Measurements from ENCODE around the gene PIM3. TPM values are rescaled to one million over a fixed set of nuclear protein-coding genes. Genes with fewer than 3 reads are reported as not detected.

The PIM3 gene
- polyA plus RNA-seq, 3 donors from 2014 or later, result 14.5 to 20.6 (median 15.8) TPM

DNA sequence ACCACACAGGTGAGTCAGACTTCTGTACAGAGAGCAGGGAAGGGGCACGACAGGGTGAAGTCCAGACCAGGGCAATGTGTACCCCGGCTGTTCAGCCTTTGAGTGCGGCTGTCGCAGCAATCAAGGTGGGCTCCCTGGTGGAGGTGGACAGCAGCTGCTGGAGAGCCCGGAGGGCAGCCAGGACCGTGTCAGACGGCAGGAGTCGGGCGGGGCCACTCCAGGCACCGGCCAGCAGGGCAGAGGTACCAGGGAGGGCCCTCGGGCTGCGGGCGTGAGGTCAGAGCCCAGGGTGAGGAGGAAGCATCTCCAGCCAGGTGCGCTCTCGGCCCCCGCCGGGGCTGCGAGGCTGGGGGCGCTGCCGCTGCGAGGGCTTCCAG, 802 bp upstream of the PIM3 start:
- Mint-ChIP-seq H3K9me3 (peaks cover 0 to 1% (median 0%) of the 10 kb centered on the region in 6 donors), H3K27ac (peak overlapping the region in 5 of 6 donors; percentile 40 to 86 (median 77)), H3K27me3 (ENCODE audit: low read depth in 3 of 3) (peaks cover 16 to 26% (median 17%) of the 10 kb centered on the region in 3 donors), H3K4me3 (peak overlapping the region; percentile 54 to 75 (median 69)), H3K4me1 (peaks cover 7 to 13% of the 10 kb centered on the region in 2 donors), H3K36me3 (peaks cover 0 to 6% (median 0%) of the 10 kb centered on the region in 3 donors)
- no peak for DNase-seq

- Mint-ChIP-seq H3K36me3 (peaks cover 0 to 6% (median 0%) of the 10 kb centered on the region in 3 donors), H3K27ac (peak overlapping the region; percentile 29 to 90 (median 79)), H3K4me1 (peaks cover 7 to 13% of the 10 kb centered on the region in 2 donors), H3K27me3 (ENCODE audit: low read depth in 3 of 3) (peaks cover 16 to 27% (median 17%) of the 10 kb centered on the region in 3 donors), H3K9me3 (peaks cover 0 to 1% (median 0%) of the 10 kb centered on the region in 6 donors), H3K4me3 (peak overlapping the region; percentile 79 to 85 (median 82))
- peak; percentile 56 to 61 (median 59) for DNase-seq
These were observed 531 bp downstream of the PIM3 start for GRCh38 chr22:49961005-49961600.

DNA sequence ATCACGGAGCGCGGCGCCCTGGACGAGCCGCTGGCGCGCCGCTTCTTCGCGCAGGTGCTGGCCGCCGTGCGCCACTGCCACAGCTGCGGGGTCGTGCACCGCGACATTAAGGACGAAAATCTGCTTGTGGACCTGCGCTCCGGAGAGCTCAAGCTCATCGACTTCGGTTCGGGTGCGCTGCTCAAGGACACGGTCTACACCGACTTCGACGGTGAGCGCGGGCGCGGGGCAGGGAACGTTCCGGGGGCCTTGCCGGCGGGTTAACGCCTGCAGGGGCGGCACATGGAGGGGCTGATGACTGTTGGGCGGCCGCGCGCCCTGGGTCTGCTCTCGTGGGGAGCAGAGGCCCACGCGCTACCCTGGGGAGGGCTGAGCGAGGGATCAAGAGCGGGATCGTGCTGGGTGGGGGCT, 1.0 kb downstream of the PIM3 start:
- Mint-ChIP-seq H3K9me3 (peaks cover 0 to 1% (median 0%) of the 10 kb centered on the region in 6 donors), H3K4me1 (peaks cover 7 to 13% of the 10 kb centered on the region in 2 donors), H3K4me3 (peak overlapping the region; percentile 79 to 85 (median 82)), H3K36me3 (peaks cover 0 to 6% (median 0%) of the 10 kb centered on the region in 3 donors), H3K27me3 (ENCODE audit: low read depth in 3 of 3) (peaks cover 16 to 27% (median 17%) of the 10 kb centered on the region in 3 donors), H3K27ac (peak overlapping the region; percentile 29 to 90 (median 79))
- DNase-seq, result no peak

- Mint-ChIP-seq H3K9me3 (peaks cover 0 to 1% (median 0%) of the 10 kb centered on the region in 6 donors), H3K36me3 (peaks cover 0 to 6% (median 0%) of the 10 kb centered on the region in 3 donors), H3K4me1 (peaks cover 7 to 13% of the 10 kb centered on the region in 2 donors), H3K4me3 (peak overlapping the region; percentile 79 to 85 (median 82)), H3K27me3 (ENCODE audit: low read depth in 3 of 3) (peaks cover 16 to 27% (median 16%) of the 10 kb centered on the region in 3 donors), H3K27ac (peak overlapping the region; percentile 29 to 90 (median 79))
- peak; percentile 57 to 63 (median 61) for DNase-seq
These were observed 1.6 kb downstream of the PIM3 start for GRCh38 chr22:49962012-49962750.

- Mint-ChIP-seq H3K27ac (peak overlapping the region in 4 of 6 donors; percentile 35 to 82 (median 64)), H3K36me3 (peaks cover 0 to 6% (median 0%) of the 10 kb centered on the region in 3 donors), H3K4me1 (peaks cover 7 to 13% of the 10 kb centered on the region in 2 donors), H3K9me3 (peaks cover 0 to 1% (median 0%) of the 10 kb centered on the region in 6 donors), H3K4me3 (peak overlapping the region; percentile 52 to 68 (median 59)), H3K27me3 (ENCODE audit: low read depth in 3 of 3) (peaks cover 16 to 31% (median 17%) of the 10 kb centered on the region in 3 donors)
- no peak for DNase-seq
These were observed 2.4 kb downstream of the PIM3 start for GRCh38 chr22:49962751-49963646.

- peaks cover 0 to 1% (median 0%) of the 10 kb centered on the region in 6 donors for H3K9me3 Mint-ChIP-seq
- peaks cover 0 to 6% (median 0%) of the 10 kb centered on the region in 3 donors for H3K36me3 Mint-ChIP-seq
- H3K27ac Mint-ChIP-seq, result peak overlapping the region in 4 of 6 donors; percentile 23 to 78 (median 62)
- H3K4me1 Mint-ChIP-seq, result peaks cover 7 to 13% of the 10 kb centered on the region in 2 donors
- peaks cover 16 to 32% (median 19%) of the 10 kb centered on the region in 3 donors for H3K27me3 Mint-ChIP-seq (ENCODE audit: low read depth in 3 of 3)
- peak overlapping the region; percentile 33 to 59 (median 47) for H3K4me3 Mint-ChIP-seq
- DNase-seq, result no peak
These were observed 3.1 kb downstream of the PIM3 start for GRCh38 chr22:49963647-49964026.

DNA sequence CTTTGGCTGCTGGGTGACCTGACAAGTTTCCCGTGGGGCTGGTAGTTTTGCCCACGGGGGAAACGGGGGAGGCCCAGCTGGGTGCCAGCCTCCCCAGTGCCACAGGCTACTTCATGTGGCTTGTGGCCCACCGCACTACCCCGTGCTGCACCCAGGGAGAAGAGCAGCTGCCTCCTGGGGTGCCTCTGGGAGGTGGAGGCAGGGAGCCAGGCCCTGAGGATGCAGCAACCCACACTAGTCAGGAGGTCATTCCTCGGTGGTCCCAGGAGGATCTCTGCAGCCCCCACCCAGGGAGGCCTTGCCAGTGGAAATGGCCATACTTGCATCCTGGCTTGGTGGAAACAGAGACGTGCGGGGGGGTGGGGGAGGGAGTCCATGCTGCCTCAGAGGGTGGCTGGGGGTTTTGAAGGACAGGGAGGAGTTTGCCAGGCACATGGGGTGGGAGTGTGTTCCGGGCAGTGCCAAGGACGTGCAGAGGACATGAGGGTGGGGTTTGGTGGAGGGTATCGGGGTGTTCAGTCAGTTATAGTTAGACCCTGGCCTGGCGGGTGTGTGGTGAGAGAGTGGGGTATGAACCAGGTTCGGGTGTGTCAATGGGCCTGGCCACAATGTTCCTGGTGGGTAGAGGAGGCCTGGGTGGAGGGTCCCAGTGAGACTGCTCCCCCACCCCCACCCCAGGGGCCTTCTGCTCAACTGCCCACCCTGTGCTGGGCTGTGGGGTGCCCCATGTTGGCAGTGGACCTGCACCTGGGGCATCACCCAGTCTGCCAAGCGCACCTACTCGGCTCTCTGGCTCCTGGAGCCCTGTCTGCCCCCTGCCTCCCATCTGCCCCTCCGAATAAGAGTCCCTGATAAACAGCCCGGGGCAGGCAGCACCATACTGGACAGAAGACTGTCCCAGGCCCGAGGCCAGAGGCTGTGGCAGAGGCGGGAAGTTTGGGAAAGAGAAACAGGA, 3.8 kb downstream of the PIM3 start:
- Mint-ChIP-seq H3K4me1 (peaks cover 7 to 12% of the 10 kb centered on the region in 2 donors), H3K27me3 (ENCODE audit: low read depth in 3 of 3) (peaks cover 16 to 32% (median 19%) of the 10 kb centered on the region in 3 donors), H3K27ac (peak overlapping the region in 4 of 6 donors; percentile 42 to 78 (median 62)), H3K36me3 (peaks cover 0 to 6% (median 0%) of the 10 kb centered on the region in 3 donors), H3K4me3 (peak overlapping the region in 4 of 5 donors; percentile 16 to 54 (median 38)), H3K9me3 (peaks cover 0 to 1% (median 0%) of the 10 kb centered on the region in 6 donors)
- DNase-seq, result no peak

- H3K9me3 Mint-ChIP-seq, result peaks cover 0 to 1% (median 0%) of the 10 kb centered on the region in 6 donors
- peaks cover 16 to 30% (median 18%) of the 10 kb centered on the region in 3 donors for H3K27me3 Mint-ChIP-seq (ENCODE audit: low read depth in 3 of 3)
- no peak for DNase-seq
- peaks cover 8 to 12% of the 10 kb centered on the region in 2 donors for H3K4me1 Mint-ChIP-seq
- peaks cover 0 to 6% (median 0%) of the 10 kb centered on the region in 3 donors for H3K36me3 Mint-ChIP-seq
- H3K4me3 Mint-ChIP-seq, result no peak overlapping the region
- H3K27ac Mint-ChIP-seq, result peak overlapping the region in 1 of 6 donors; percentile 42
These were observed 4.8 kb downstream of the PIM3 start for GRCh38 chr22:49965091-49966040.

- no peak for DNase-seq
- no peak overlapping the region for H3K4me3 Mint-ChIP-seq
- peaks cover 15 to 19% of the 10 kb centered on the region in 2 donors for H3K4me1 Mint-ChIP-seq
- H3K27ac Mint-ChIP-seq, result no peak overlapping the region
- peaks cover 0 to 1% (median 0%) of the 10 kb centered on the region in 6 donors for H3K9me3 Mint-ChIP-seq
- H3K36me3 Mint-ChIP-seq, result peaks cover 0 to 6% (median 0%) of the 10 kb centered on the region in 3 donors
- peaks cover 21 to 38% (median 26%) of the 10 kb centered on the region in 3 donors for H3K27me3 Mint-ChIP-seq (ENCODE audit: low read depth in 3 of 3)
These were observed 5.6 kb downstream of the PIM3 start for GRCh38 chr22:49966041-49966773.

- Mint-ChIP-seq H3K4me1 (peaks cover 15% of the 10 kb centered on the region in 2 donors), H3K36me3 (peaks cover 0 to 6% (median 0%) of the 10 kb centered on the region in 3 donors), H3K4me3 (no peak overlapping the region), H3K27ac (no peak overlapping the region), H3K27me3 (ENCODE audit: low read depth in 3 of 3) (peaks cover 14 to 31% (median 20%) of the 10 kb centered on the region in 3 donors), H3K9me3 (peaks cover 0 to 1% (median 0%) of the 10 kb centered on the region in 6 donors)
- no peak for DNase-seq
These were observed 6.5 kb downstream of the PIM3 start for GRCh38 chr22:49966774-49967705.
